HG03457 (cell line): ENCODE data around the gene RGS13.

Experiments used
- ATAC-seq: cut with Tn5 transposase; IDR thresholded peaks from one replicate; pipeline ENCODE4 v1.9.1; 2021; ENCODE audit warnings: moderate number of reproducible peaks; ENCODE audit not compliant: unreplicated experiment

The RGS13 gene, protein sequence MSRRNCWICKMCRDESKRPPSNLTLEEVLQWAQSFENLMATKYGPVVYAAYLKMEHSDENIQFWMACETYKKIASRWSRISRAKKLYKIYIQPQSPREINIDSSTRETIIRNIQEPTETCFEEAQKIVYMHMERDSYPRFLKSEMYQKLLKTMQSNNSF

DNA sequence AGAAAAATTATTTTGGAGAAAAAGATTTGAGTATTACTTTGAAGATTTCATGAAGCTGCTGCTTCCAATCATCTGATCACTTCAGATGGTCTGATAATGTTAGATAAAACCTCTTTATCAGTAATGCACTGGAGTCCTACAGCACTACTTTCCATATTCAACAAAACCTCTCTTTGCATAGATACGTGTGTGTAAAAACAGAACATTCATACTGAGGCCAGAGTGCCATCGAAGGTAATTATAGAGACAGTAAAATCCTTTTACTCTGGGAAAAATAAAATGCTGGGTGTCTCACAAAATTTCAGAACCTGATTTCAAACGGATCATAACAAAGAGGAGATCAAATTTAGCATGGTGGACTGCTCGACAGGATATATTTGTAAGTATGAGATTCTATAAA lies at the start of gene RGS13:
Gene RGS13 (plus strand): TSS at position 209 of the 400 bp plus-strand sequence. CDS start 8,188 bp downstream, outside the sequence.
- no peak for ATAC-seq

DNA sequence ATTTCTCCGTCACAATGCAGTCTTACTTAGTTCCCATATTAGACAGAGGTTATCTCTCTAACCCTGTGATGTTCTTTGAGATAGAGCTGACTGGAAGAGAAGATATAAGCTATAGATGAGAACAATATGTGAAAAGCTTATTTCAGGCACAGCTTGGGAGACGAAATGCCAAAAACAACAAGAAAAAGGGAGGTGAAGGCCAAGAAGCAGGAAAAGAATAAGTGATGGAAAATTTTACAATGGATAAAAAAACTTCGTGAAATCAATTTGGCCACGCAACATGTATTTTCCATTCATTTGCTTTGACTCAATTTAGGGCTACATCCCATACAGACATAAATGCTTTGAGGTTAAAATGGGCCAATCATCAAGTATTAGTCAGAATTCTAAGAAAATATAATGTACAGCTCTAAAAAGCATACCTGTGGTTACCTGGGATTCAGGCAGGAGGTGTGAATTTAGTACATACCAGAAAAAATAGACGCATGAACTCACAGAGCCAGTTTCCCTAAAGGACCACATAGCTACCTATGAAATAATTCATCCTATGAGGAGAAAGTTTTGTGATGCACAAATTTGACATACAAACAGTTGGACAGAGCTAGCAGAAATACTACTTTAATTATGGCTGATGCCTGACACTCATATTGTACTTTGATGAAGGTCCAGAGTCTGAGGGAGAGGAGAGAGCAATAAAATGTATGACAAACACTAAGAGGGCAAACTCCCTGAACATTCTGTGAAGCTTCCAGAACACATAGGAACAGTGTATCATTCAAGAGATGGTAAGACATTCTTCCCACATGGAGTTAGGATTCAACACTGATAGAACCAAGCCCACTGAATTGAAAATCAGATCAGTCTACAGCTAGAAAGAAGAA lies 48.3 kb upstream of the RGS13 start:
- ATAC-seq = no peak

DNA sequence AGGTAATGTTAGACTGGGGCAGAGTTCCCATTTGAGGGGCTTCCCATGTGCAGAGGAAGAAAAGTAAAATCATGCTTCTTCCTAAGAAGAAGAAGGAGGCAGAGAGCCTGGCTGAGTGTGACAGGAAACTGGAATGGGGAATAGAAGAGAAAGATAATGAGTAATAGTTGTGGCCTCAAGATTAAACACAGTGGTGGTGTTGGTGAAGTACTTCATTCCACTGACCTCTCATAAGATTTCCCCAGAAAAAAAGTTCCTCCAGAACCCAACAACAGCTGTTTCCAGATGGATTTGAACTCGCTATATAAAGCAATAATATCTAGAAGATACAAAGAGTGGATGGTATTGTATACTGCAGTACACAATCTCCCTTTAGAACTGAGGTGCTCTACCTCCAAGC lies 47.4 kb upstream of the RGS13 start:
- no peak for ATAC-seq

DNA sequence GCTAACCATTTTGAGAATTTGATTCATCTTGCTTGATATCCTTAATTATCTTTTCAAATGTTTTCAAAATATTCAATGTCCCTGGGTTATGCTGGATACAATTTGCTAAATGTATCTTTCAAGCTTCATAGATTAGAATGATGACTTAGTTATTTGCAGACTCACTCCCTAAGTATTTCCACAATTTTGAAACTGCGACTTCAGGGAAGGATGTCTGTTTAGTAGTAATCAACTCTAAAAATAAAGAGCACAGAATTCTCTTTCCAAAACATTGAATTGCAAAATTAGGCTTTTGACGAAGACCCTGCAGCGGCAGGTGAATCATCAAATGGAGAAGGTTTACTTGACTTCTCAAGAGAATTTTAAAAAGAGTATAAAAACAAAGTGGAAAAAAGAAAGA lies 46.1 kb upstream of the RGS13 start:
- ATAC-seq = no peak

DNA sequence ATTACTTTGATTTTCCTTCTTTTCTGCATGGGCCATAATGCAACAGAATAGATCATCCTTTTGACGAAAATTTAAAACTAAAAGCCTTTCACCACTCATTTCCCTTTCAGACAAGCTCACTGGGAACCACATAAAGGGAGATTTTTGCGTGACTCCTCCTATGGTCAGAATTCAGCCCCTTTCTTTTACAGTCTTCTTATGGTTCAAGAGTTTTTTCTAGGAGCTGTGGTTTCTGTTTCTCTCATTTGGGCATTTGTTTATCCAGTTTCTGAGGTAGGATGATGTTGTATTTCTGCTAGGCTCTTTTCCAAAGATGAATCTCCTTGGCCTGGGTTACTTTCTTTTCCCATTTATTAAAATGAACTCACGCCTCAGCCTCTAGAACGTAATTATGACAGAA lies 43.4 kb upstream of the RGS13 start:
- ATAC-seq = no peak

DNA sequence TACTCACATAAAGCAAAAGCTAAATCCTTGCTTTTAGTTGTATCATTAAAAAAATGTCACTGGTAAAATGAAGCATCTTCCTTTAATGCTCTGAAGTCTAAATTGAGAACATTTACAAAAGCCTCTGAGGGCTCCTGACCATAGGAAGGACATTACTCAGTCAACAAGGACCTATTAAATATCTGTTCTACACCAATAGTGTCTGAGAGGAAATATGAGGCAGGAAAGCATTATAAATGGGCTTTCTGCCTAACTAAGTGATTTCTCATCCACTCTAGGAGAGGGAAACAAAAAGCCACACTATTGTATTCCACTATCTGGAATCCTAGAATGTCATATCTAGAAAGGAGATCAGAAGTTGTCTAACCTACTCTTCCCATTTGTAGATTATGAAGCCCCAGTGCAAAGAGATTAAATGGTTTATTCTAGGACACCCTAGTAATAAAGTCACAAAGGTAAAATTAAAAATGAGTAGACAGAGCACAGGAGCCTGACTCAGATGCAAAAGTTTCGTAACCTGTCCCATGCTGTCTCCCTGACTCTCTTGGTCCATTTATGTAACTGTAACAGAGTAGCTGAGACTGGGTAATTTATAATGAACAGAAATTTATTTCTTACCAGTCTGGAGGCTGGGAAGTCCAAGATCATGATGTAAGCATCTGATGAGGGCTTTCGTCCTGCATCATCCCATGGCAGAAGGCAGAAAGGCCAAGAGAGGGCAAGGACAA lies 42.8 kb upstream of the RGS13 start:
- ATAC-seq = no peak

DNA sequence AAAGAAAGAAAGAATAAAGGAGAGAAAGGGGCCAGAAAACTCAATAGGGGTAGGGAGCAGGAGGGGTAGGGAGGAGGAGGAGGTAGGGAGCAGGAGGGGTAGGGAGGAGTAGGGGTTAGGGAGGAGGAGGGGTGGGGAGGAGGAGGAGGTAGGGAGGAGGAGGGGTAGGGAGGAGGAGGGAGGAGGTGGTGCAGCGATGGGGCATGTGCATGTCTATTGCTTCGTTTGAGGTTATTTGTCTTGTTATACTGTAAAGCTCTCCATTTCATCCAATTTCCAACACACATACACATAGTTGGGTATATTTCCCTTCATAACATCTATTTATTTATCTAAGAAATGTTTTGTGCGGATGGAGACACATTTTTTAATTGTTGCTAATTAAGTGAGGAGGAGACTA lies 40.6 kb upstream of the RGS13 start:
- ATAC-seq = no peak

DNA sequence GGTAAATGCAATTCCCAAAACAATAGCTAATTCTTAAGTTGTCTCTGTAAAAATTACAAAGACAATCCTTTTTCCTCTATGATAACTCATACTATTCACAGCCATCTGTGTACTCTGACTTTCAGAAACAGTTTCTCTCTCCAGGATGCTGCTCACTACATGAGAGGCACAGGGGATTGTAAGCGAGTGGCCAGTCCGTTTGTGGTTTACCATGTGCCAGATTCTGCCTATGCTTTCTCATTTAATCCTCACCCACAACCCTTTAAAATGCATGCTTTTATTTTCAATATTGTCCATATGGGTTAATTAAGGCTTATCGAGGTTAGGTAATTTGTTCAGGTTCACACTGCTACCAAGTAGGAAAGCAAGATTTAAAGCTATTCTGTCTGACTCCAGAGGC lies 37.4 kb upstream of the RGS13 start:
- no peak for ATAC-seq

DNA sequence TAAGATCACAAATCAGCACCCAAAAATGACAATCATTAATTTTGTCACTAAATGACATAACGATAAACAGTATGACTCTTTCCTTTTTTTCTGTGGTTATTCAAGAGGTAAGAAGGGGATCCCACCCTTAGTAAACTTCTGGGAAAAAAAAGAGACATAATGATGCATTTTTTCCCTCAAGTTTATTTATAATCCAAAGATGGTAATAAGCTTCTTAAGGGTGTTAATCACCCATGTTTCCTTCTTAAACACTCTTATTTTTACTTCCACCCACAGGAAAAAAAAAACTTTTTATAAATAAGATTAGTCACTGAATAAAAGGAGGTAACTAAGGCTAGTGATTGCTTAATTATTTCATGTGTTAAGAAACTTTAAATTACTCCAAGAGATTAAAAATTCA lies 35.7 kb upstream of the RGS13 start:
- no peak for ATAC-seq

DNA sequence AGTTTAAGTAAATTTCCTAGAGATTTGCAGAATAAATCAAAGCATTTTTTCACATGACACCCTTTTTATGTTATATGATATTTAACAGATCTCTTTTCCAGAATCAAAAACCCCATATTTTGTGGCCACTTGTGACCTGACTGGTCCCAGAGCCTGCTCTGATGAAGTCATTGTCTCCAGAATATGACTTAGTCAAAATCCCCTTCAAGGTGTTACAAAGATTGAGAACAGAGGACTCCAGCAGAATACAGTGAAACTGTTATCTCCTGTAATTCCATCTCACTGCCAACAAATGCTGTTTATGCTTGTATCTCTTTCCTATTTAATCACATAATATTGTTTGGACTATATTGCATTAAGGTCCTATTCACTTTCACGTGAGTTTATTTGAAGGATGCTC lies 34.8 kb upstream of the RGS13 start:
- peak; percentile 57 for ATAC-seq

DNA sequence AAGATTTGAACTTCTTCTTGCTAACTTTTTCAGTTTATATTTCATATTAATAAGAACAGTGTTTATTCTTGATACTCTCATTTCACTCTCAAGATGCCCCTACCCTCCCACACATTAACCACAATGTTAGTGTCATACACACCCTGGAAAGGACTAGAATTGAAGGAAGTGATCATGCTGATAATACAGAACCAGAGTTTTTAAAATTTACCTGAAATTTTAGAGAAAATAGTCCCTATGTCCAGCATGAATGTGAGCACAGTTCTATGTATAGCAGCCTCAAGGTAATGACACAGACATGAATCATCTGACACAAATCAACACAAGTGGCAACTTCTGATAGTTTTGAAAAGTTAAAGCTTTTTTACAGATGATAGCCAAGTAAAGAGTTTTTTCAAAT lies 34.4 kb upstream of the RGS13 start:
- peak; percentile 28 for ATAC-seq

DNA sequence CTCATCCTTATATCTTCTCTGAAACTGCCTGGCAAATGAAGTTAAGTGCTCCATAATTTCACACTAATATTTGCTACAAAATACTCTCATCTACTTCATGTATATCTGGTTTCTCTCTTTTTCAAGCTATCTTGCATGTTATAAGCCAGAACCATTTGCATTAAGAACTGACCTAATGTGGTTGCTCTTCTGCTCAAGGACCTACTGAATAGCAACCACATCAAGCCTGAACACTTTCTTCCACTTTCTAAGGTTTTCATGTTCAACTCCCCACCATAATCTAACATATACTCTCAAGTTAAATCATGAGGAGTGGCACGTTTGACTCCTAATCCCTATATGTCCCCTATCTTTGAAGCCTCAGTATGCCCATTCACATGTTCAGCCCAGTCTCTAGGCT lies 33.2 kb upstream of the RGS13 start:
- no peak for ATAC-seq

DNA sequence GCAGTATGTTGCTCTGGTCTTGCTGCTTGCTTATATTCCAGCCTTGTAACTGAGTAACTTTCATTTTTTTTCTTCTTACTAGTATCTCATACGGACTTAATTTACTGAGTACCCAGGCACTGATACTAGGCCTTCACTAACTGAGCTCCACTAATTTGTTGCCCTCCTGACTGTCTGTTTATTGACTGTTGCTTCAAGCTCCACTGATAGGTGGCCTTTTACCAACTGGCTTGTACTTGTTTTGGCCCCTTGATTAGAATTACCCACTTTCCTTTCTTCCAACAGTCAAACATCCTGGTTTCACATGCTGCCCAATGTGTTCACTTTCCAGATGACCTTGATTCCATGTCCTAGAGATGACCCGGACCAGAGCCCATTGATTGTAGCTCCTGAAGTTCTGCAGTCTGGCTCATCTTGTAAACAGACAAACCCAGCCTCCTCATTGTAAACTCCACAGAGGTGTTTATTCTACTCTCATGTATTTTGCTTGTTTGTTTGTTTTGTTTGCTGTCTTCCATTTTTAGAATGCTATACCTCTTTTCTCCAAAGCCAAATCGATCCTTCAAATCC lies 32.6 kb upstream of the RGS13 start:
- no peak for ATAC-seq

DNA sequence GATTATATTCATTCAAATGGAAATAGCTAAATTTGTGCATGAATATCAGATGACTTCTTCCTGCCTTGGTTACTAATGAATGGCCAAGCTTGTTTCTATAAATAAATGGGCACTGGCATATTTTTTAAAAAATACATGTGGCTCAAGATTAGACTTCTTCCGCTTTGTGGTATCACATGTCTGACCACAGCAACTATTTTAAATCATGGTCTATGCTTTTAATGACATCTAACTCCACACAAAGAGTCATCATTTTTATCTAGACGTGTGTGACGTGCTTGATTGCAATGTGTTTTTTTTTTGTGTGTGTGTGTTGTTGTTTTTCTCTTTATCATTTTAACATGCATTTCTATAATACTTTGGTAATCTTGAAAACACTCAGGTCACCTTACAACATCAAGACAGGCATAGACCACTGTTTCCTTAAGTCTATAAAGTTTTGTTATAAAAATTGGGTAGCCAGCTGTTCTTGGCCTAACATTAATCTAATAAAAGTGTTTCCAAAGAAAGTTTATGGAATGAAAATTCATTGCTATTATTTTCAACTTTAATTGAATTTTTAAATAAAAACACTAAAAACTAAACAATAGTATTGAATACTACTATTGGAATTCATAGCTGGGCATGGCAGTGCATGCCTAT lies 30.8 kb upstream of the RGS13 start:
- no peak for ATAC-seq

DNA sequence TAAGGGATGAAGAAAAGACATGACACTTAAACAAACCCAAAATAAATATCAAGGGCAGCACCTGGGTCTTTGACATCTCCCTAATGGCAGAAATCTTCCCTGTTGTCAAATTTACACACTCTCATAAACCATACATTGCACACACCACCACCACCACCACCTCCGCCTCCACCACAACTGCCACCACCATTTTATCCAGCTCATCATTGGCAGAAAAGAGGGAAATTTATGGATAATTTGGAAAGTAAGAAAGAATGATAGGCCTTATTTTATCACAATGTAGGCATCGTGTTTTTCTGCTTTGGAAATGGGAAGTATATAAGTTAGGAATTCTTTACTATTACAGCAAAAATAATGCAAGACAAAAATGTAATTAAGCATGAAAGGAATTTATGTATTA lies 27.3 kb upstream of the RGS13 start:
- ATAC-seq = no peak

DNA sequence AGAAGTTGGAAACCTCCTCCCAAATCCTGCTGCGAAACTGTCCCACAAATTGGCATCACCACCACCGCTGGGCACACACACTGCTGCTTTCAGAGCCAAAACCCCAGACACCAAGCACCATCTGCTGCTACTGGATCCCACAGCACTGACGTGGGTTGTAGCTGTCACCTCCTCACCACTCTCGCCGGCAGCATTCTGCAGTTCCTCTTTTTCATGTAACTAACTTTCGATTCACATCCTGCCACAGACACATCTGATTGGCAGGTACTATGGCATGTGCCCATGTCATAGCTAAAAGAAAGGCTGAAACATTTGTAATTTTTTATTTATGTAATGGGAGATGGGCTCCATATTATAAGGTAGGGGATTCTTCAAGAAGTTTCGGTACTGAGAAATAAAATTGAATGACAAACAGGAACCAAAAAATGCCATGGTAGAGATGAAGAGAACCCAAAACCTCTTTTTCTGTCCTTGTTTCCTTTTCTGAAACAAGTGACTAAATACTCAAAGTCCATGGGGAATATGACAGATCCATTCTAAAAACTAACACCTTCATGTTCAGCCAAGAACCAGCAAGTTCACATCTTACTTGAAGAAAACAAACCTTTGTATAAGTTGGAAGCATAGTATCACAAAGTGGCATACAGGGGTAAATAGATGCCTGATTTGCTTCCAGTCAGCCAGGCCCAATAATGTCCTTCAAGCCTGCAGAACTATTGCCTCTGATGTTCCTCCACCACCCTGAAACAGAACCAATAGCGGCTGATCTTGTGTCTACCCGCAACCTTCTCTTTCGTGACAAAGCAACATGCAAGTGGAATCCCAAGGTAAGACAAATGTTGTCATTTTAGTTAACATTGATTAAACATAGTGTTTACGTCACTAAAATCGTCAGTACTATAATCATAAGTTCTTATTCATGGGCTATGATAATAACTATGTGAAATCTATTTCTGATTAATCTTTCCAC lies 26.6 kb upstream of the RGS13 start:
- ATAC-seq = peak; percentile 95

DNA sequence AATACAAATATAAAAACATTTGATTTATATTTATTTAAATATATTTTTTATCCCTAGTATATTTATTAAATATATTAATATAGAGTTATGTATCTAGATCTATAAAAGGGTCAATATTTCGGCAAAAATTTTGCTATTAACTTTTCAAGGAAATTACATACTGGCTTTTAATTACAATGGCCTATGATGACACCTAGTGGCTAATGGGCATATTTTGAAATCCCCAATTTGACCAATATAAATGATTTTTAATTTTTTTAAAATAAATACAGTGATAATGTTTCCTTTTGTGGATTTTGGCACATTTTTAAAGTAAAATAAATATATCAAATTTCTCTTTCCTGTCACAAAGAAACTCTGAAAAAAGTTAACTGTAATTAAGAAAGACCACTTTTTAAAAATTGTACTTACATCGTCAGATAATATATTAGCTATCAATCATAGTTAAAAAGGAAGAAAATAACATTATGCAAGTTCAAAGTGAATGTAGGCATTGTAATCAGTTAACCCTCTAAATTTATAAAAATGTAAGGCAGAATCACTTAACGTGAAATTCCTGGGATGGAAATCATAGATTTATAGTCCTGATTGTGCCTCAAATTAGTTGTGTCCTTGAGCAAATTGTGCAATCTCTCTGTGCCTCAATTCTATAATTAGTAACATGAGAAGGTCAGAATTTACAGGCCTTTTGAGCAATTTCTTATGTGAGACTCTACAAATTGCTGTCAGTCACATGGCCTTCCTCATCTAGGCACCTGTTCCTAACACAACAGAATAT lies 25.6 kb upstream of the RGS13 start:
- no peak for ATAC-seq

DNA sequence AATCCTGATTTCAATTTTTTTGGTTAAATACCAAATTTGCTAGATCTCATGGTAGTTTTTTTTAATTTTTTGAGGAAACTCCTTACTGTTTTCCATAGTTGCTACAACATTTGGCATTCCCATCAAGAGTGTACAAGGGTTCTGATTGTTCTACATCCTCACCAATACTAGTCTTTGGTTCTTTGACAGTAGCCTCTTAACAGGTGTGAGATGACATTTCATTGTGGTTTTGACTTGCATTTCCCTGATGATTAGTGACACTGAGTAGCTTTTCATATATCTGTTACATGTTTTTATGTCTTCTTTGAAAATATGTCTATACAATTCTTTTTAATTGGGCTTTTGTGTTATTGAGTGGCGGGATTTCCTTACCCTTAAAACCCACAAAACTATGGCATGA lies 20.9 kb upstream of the RGS13 start:
- peak; percentile 45 for ATAC-seq

DNA sequence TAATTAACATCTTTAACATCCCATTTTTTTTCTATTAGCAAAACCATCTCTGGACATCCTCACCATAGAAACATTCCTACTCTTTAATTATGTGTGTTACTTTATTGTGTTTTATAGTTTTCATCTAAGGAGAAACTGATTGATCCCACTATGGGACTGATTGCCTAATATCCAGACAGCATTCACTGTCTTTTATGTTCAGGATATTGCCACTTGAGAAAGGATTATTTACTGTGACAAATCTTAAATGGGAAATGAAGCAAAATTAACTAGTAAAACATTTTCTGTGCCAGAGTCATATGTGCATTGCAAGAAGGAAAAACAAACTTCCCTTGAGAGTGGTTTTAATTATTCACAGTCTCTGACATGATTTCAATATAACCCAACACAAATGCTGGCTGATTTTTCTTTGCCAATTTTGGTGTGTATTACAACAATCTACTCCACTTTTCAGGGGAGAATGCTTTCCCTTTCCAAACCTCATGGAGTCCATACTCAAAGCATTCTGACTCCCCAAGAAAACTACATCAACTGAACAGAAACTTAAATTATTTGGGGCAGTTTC lies 15.8 kb upstream of the RGS13 start:
- no peak for ATAC-seq
